ENCODE measurements around the gene ACAD10.
"Not testable (repeated sequence)": the region's sequence is repeated elsewhere in the genome, so short reads cannot be mapped to it uniquely, and the experiment has no call there.

The ACAD10 gene

GRCh38 chr12:111684485-111685198 lies 1.2 kb upstream of the ACAD10 start:
- in situ Hi-C loops (cut with HindIII; ENCODE audit: low pct_ligation_motif_present, low pct_unique_long_range_greater_than_20kb, low sequenced_read_pairs), result not testable (repeated sequence)
- DNase-seq, result peak; percentile 40

- peak; percentile 51 for DNase-seq
- in situ Hi-C loops (cut with HindIII; ENCODE audit: low pct_ligation_motif_present, low pct_unique_long_range_greater_than_20kb, low sequenced_read_pairs), result no loop called here
Measured at GRCh38 chr12:111685322-111685810, 487 bp upstream of the ACAD10 start.

- DNase-seq, result no peak
- in situ Hi-C loops (cut with HindIII; ENCODE audit: low pct_ligation_motif_present, low pct_unique_long_range_greater_than_20kb, low sequenced_read_pairs), result no loop called here
Measured at GRCh38 chr12:111686574-111687105, 787 bp downstream of the ACAD10 start.

GRCh38 chr12:111687255-111687654 lies 1.4 kb downstream of the ACAD10 start:
- in situ Hi-C loops (cut with HindIII; ENCODE audit: low pct_ligation_motif_present, low pct_unique_long_range_greater_than_20kb, low sequenced_read_pairs), result no loop called here
- peak; percentile 21 for DNase-seq

- DNase-seq, result no peak
- in situ Hi-C loops (cut with HindIII; ENCODE audit: low pct_ligation_motif_present, low pct_unique_long_range_greater_than_20kb, low sequenced_read_pairs), result no loop called here
Measured at GRCh38 chr12:111687952-111688351, 2.1 kb downstream of the ACAD10 start.

DNA sequence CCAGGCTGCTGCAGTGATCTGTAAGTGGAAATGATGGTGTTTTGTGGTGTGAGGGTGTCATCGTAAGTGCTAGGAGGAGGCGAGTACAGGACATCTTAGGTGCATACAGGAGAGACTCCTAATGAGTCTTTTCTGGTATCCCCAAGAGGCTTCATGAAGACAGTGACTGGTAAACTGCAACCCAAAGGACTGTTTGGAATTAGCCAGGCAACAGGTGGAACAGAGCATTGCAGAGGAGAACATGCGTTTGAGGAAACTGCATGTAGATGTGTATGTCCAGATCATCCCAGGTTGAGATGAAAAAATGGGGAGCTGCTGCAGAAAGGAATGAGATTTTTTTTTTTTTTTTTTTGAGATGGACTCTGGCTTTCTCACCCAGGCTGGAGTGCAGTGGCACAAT lies 5.4 kb downstream of the ACAD10 start:
- DNase-seq, result no peak
- in situ Hi-C loops (cut with HindIII; ENCODE audit: low pct_ligation_motif_present, low pct_unique_long_range_greater_than_20kb, low sequenced_read_pairs), result no loop called here

GRCh38 chr12:111692575-111693210 lies 6.8 kb downstream of the ACAD10 start:
- peak; percentile 37 for DNase-seq
- in situ Hi-C loops (cut with HindIII; ENCODE audit: low pct_ligation_motif_present, low pct_unique_long_range_greater_than_20kb, low sequenced_read_pairs), result no loop called here

- DNase-seq, result no peak
- in situ Hi-C loops (cut with HindIII; ENCODE audit: low pct_ligation_motif_present, low pct_unique_long_range_greater_than_20kb, low sequenced_read_pairs), result no loop called here
Measured at GRCh38 chr12:111693818-111694217, 8.0 kb downstream of the ACAD10 start.

DNA sequence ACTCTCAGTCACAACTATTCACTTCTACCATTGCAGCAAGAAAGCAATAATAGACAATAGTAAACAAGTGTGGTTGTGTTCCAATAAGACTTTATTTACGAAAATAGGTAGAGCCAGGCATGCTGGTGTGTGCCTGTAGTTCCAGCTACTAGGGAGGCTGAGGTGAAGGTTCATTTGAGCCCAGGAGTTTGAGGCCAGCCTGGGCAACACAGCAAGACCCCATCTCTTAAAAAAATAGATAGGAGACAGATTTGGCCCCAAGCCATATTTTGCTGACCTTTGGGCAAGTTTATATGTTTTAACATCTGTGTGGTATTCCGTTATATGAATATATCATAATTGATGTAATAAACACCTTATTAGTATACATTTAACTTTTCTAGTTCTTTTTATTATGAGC lies 14.1 kb downstream of the ACAD10 start:
- in situ Hi-C loops (cut with HindIII; ENCODE audit: low pct_ligation_motif_present, low pct_unique_long_range_greater_than_20kb, low sequenced_read_pairs), result no loop called here
- DNase-seq, result no peak

DNA sequence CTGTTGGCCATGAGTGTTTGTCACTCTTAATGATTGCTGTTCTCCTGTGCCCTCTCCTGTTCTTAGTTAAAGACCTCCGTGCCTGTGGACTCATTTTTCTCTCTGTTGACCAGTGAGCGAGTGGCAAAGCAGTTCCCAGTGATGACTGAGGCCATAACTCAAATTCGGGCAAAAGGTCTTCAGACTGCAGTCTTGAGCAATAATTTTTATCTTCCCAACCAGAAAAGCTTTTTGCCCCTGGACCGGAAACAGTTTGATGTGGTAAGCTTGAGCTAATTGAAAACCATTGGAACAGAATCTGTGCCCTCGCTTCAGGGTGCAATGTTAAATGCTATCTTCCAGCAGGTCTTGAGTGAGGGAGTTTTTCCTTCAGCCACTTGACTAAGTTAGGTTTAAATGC lies 19.8 kb downstream of the ACAD10 start:
- DNase-seq, result no peak
- in situ Hi-C loops (cut with HindIII; ENCODE audit: low pct_ligation_motif_present, low pct_unique_long_range_greater_than_20kb, low sequenced_read_pairs), result no loop called here

- in situ Hi-C loops (cut with HindIII; ENCODE audit: low pct_ligation_motif_present, low pct_unique_long_range_greater_than_20kb, low sequenced_read_pairs), result no loop called here
- DNase-seq, result no peak
Measured at GRCh38 chr12:111706145-111706544, 20.3 kb downstream of the ACAD10 start.

DNA sequence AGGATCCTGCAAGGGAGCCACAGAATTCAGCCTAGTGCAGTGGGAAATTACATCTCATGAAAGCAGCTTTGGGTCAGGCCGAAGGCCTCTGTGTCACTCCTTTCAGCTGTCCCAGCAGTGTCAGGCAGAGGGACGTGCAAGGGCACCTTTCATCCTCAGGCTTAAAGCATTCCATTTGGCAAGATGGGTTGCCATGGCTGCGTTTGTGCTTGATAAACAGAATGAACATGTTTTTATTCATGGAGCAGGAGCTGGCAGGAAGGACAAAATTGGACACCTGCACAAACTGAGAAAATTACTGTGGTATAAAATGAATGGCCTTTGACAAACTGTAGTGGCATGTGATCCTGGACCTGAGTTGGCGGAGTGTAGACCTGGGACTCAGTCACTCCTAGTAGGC lies 29.4 kb downstream of the ACAD10 start:
- in situ Hi-C loops (cut with HindIII; ENCODE audit: low pct_ligation_motif_present, low pct_unique_long_range_greater_than_20kb, low sequenced_read_pairs), result no loop called here
- no peak for DNase-seq

DNA sequence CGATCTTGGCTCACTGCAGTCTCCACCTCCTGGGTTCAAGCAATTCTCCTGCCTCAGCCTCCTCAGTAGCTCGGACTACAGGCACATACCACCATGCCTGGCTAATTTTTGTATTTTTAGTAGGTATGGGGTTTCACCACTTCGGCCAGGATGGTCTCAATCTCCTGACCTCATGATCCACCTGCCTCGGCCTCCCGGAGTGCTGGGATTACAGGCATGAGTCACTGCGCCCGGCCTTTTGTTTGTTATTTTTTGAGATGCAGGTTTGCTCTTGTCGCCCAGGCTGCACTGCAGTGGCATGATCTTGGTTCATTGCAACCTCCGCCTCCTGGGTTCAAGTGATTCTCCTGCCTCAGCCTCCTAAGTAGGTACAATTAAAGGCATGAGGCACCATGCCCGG lies 33.5 kb downstream of the ACAD10 start:
- DNase-seq; in situ Hi-C loops (cut with HindIII; ENCODE audit: low pct_ligation_motif_present, low pct_unique_long_range_greater_than_20kb, low sequenced_read_pairs): not testable (repeated sequence)

- DNase-seq, result no peak
- in situ Hi-C loops (cut with HindIII; ENCODE audit: low pct_ligation_motif_present, low pct_unique_long_range_greater_than_20kb, low sequenced_read_pairs), result no loop called here
Measured at GRCh38 chr12:111720457-111720856, 34.6 kb downstream of the ACAD10 start.

DNA sequence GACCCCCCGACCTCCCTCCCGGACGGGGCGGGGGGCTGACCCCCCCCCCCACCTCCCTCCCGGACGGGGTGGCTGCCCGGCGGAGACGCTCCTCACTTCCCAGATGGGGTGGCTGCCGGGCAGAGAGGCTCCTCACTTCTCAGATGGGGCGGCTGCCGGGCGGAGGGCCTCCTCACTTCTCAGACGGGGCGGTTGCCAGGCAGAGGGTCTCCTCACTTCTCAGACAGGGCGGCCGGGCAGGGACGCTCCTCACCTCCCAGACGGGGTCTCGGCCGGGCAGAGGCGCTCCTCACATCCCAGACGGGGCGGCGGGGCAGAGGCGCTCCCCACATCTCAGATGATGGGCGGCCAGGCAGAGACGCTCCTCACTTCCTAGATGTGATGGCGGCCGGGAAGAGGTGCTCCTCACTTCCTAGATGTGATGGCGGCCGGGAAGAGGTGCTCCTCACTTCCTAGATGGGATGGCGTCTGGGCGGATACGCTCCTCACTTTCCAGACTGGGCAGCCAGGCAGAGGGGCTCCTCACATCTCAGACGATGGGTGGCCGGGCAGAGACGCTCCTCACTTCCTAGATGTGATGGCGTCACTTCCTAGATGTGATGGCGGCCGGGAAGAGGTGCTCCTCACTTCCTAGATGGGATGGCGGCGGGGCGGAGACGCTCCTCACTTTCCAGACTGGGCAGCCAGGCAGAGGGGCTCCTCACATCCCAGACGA lies 38.0 kb downstream of the ACAD10 start:
- in situ Hi-C loops (cut with HindIII; ENCODE audit: low pct_ligation_motif_present, low pct_unique_long_range_greater_than_20kb, low sequenced_read_pairs), result not testable (repeated sequence)

GRCh38 chr12:111728795-111729194 lies 42.9 kb downstream of the ACAD10 start:
- DNase-seq, result no peak
- in situ Hi-C loops (cut with HindIII; ENCODE audit: low pct_ligation_motif_present, low pct_unique_long_range_greater_than_20kb, low sequenced_read_pairs), result no loop called here

More for the DNA sequence above, 38.0 kb downstream of the ACAD10 start:
- DNase-seq, result not testable (repeated sequence)

GRCh38 chr12:111730420-111730819 lies 44.6 kb downstream of the ACAD10 start:
- in situ Hi-C loops (cut with HindIII; ENCODE audit: low pct_ligation_motif_present, low pct_unique_long_range_greater_than_20kb, low sequenced_read_pairs), result no loop called here
- no peak for DNase-seq

- DNase-seq, result no peak
- in situ Hi-C loops (cut with HindIII; ENCODE audit: low pct_ligation_motif_present, low pct_unique_long_range_greater_than_20kb, low sequenced_read_pairs), result no loop called here
Measured at GRCh38 chr12:111732786-111733185, 46.9 kb downstream of the ACAD10 start.

- peak; percentile 81 for DNase-seq
- in situ Hi-C loops (cut with HindIII; ENCODE audit: low pct_ligation_motif_present, low pct_unique_long_range_greater_than_20kb, low sequenced_read_pairs), result no loop called here
Measured at GRCh38 chr12:111733340-111733915, 47.6 kb downstream of the ACAD10 start.

All from ACHN (cell line).